H1 (cell line): ENCODE measurements around the gene USH2A. TPM values are rescaled to one million over a fixed set of nuclear protein-coding genes. Genes with fewer than 3 reads are reported as not detected.

Experiments
- BACH1 ChIP-seq: IDR thresholded peaks from 2 replicates; pipeline ENCODE4 v1.6.1; 2012; ENCODE audit warnings: low read length, improper control_type of control experiment
- EGR1 ChIP-seq: IDR thresholded peaks from 2 replicates; pipeline ENCODE4 v1.6.1; 2011; ENCODE audit warnings: low read depth, low read length, borderline replicate concordance
- JUND ChIP-seq: IDR thresholded peaks from 2 replicates; pipeline ENCODE4 v1.6.1; 2011; ENCODE audit warnings: mild to moderate bottlenecking, improper control_type of control experiment, low read length
- KDM4A ChIP-seq: IDR thresholded peaks from one replicate; pipeline ENCODE4 v1.7.1; 2012; ENCODE audit warnings: low read depth, mild to moderate bottlenecking, moderate library complexity, low read length, inconsistent platforms; ENCODE audit not compliant: severe bottlenecking
- SIX5 ChIP-seq: IDR thresholded peaks from 2 replicates; pipeline ENCODE4 v1.6.1; 2011; ENCODE audit warnings: mild to moderate bottlenecking, low read depth, low read length
- SP1 ChIP-seq: IDR thresholded peaks from 2 replicates; pipeline ENCODE4 v1.6.1; 2011; ENCODE audit warnings: low read depth, low read length
- USF2 ChIP-seq: IDR thresholded peaks from 2 replicates; pipeline ENCODE4 v1.6.1; 2011; ENCODE audit warnings: low read length, improper control_type of control experiment
- polyA plus RNA-seq, 7 experiments: library from polyadenylated mRNA; depleted of rRNA in 3 of 7; stranded (reverse) in 5 of 7; unstranded in 2 of 7; fragments of >200 nt in 5 of 7; fragments of 200-250 nt in 2 of 7; gene quantifications; 1 replicate in 5 of 7; 2 replicates in 1 of 7; 4 replicates in 1 of 7; pipeline versions ENCODE4 v1.2.1 to v1.2.3, GENCODE V29; 2011 to 2013; ENCODE audit warnings: missing spikeins in 2 of 7, mixed read lengths in 2 of 7
- total RNA-seq: library from RNA; stranded (reverse); fragmentation: NEBNext Ultra II Directional; extraction: Animal tissue kit (Norgen Biotek cat#: 25700); gene quantifications from 2 replicates; pipeline ENCODE4 v1.2.1, GENCODE V29; 2021

Gene USH2A
- total and polyA plus RNA-seq, 2 of the 8 experiments (the other 6 are each of a cell fraction or from before 2014, with no cell fraction given): 0.02 to 0.17 TPM

- no peak for TF ChIP-seq USF2
- TF ChIP-seq KDM4A: no peak
- no peak for TF ChIP-seq BACH1
- no peak for TF ChIP-seq SIX5
- no peak for TF ChIP-seq SP1
- TF ChIP-seq EGR1: no peak
- no peak for TF ChIP-seq JUND
- TF ChIP-seq, all 59 proteins: peak for 0
Observed at GRCh38 chr1:216323344-216323743, 99.9 kb downstream of the USH2A start (continued).
